ENCODE results near the gene HEMK1. TPM values are rescaled to one million over a fixed set of nuclear protein-coding genes. Genes with fewer than 3 reads are reported as not detected.

Gene HEMK1
- total RNA-seq, 1 experiment from 2014 or later = 12.5 TPM

GRCh38 chr3:50616003-50616769, 46.9 kb downstream of the HEMK1 start:
- Histone ChIP-seq H4K8ac (replicated peaks; ENCODE audit: insufficient read length, low read depth, low read length) (no peak overlapping the region), H3T11ph (ENCODE audit: low read length) (no peak overlapping the region), H2BK12ac (ENCODE audit: insufficient read length, low read depth, low read length) (no peak overlapping the region), H4K91ac (ENCODE audit: insufficient read length, low read depth, low read length) (no peak overlapping the region), H3K23ac (ENCODE audit: insufficient read length, low read depth, low read length) (no peak overlapping the region), H3K27ac (ENCODE audit: insufficient read length, low read depth, low read length) (no peak overlapping the region), H3K4me2 (ENCODE audit: insufficient read depth, insufficient read length, low read length) (peak overlapping the region; percentile 83), H3K9me3 (ENCODE audit: control insufficient read depth, low read depth, low read length) (no peaks in the 10 kb centered on the region), H3K9ac (ENCODE audit: extremely low read depth, insufficient read length, low read length) (no peak overlapping the region), H2BK120ac (ENCODE audit: low read depth, low read length, poor library complexity, severe bottlenecking) (no peak overlapping the region), H3K27me3 (ENCODE audit: insufficient read depth, low read length) (peaks cover 3% of the 10 kb centered on the region; the same call in 1 of the 2 replicates), H3K56ac (ENCODE audit: insufficient read length, low read depth, low read length) (no peak overlapping the region), H2BK20ac (ENCODE audit: low read depth, low read length, poor library complexity, severe bottlenecking) (no peak overlapping the region), H3K79me2 (ENCODE audit: insufficient read depth, low read length) (no peaks in the 10 kb centered on the region), H2AK5ac (ENCODE audit: insufficient read length, low read length) (no peak overlapping the region), H2BK5ac (ENCODE audit: insufficient read length, low read length) (no peak overlapping the region), H2AFZ (ENCODE audit: low read length) (no peak overlapping the region), H2BK15ac (ENCODE audit: low read depth, low read length) (no peak overlapping the region), H3K18ac (ENCODE audit: insufficient read length, low read depth, low read length) (no peak overlapping the region), H4K5ac (ENCODE audit: insufficient read length, low read depth, low read length) (no peak overlapping the region), H3K4me1 (ENCODE audit: insufficient read depth, low read length) (0 out of 2 replicates have a peak, but pooled peaks cover 3% of the 10 kb centered on the region), H4K20me1 (ENCODE audit: control insufficient read depth, insufficient read depth, insufficient read length) (no peaks in the 10 kb centered on the region), H3K4ac (ENCODE audit: low read depth, low read length) (no peak overlapping the region), H3K23me2 (ENCODE audit: insufficient read length, low read depth, low read length, poor library complexity, severe bottlenecking) (peaks cover 27% of the 10 kb centered on the region), H3K79me1 (ENCODE audit: insufficient read depth, low read depth, low read length, poor library complexity, severe bottlenecking) (no peaks in the 10 kb centered on the region), H3K14ac (ENCODE audit: insufficient read depth, low read length) (no peak overlapping the region)
- TF ChIP-seq, protein P1, sequence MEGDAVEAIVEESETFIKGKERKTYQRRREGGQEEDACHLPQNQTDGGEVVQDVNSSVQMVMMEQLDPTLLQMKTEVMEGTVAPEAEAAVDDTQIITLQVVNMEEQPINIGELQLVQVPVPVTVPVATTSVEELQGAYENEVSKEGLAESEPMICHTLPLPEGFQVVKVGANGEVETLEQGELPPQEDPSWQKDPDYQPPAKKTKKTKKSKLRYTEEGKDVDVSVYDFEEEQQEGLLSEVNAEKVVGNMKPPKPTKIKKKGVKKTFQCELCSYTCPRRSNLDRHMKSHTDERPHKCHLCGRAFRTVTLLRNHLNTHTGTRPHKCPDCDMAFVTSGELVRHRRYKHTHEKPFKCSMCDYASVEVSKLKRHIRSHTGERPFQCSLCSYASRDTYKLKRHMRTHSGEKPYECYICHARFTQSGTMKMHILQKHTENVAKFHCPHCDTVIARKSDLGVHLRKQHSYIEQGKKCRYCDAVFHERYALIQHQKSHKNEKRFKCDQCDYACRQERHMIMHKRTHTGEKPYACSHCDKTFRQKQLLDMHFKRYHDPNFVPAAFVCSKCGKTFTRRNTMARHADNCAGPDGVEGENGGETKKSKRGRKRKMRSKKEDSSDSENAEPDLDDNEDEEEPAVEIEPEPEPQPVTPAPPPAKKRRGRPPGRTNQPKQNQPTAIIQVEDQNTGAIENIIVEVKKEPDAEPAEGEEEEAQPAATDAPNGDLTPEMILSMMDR (conservative IDR thresholded peaks at IDR 0.05) = peak; percentile 98
- peaks cover 22 to 24% of the 10 kb centered on the region in 2 experiments for H3K4me1 Mint-ChIP-seq
- peak overlapping the region; percentile 81 to 82 for H3K4me3 Mint-ChIP-seq
- H3K27me3 Mint-ChIP-seq (ENCODE audit: low read depth) = peaks cover 33% of the 10 kb centered on the region
- peak; percentile 91 for DNase-seq
- peaks cover 0 to 10% (median 6%) of the 10 kb centered on the region in 3 experiments; a peak in 4 of 7 replicates for H3K36me3 Mint-ChIP-seq (ENCODE audit: insufficient read depth in 1 of 3, low read depth in 3 of 3)
- WGBS (ENCODE audit: extremely low coverage, insufficient read length, low lambda C conversion rate) = no CpG with 5 or more reads among the region's 24 CpGs
- H3K27ac Mint-ChIP-seq = peak overlapping the region in 2 of 3 experiments; percentile 40 to 81; a peak in 3 of 7 replicates
- H3K9me3 Mint-ChIP-seq = no peaks in the 10 kb centered on the region

Data from H9 (cell line).